ENCODE results near the gene TENM4. TPM values are rescaled to one million over a fixed set of nuclear protein-coding genes. Genes with fewer than 3 reads are reported as not detected.

Gene TENM4
- polyA plus RNA-seq, 3 donors = 0.31 to 1.7 TPM; not detected in 1

DNA sequence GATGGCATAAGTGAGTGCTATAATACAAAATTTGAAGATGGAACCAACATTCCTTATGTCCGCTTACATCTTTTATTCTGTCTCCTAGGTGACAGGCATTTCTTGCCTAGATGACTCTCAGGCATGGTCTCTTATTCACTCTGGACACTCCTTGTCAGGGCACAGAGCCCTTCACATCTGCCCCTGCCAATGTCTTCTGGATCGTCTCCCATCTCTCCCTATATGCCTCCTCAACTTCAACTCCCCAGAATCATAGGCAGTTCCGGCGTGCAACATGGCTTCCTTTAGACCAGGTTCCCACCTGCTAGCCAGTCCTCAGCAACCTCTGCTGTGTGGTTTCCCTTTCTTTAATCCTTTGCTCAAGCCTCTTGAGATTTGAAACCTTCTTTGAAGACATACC lies 300.9 kb downstream of the TENM4 start:
- H2AFZ ChIP-seq (ENCODE audit: insufficient read depth, low read depth, low read length, poor library complexity, severe bottlenecking) = no peak overlapping the region
- no peak for DNase-seq
- no peak overlapping the region for H3K27ac Mint-ChIP-seq
- peaks cover 0 to 2% of the 10 kb centered on the region in 2 donors for H3K27me3 ChIP-seq (ENCODE audit: control insufficient read depth in 2 of 2, insufficient read depth in 2 of 2, low read length in 2 of 2)
- H3K79me2 ChIP-seq (ENCODE audit: insufficient read depth, low read length) = no peaks in the 10 kb centered on the region
- peaks cover 0 to 8% (median 3%) of the 10 kb centered on the region in 7 donors for H3K9me3 Mint-ChIP-seq
- H3K9ac ChIP-seq (ENCODE audit: insufficient read depth, low read length, poor library complexity, severe bottlenecking) = no peak overlapping the region
- 94% methylated on average over 4 of the region's 4 CpGs for WGBS (ENCODE audit: insufficient coverage)
- no peaks in the 10 kb centered on the region for H3K9me3 ChIP-seq (replicated peaks in 1 of 2; ENCODE audit: control insufficient read depth in 1 of 2, insufficient read depth in 1 of 2, low read length in 2 of 2)
- peaks cover 0 to 2% (median 2%) of the 10 kb centered on the region in 3 donors for H3K27me3 Mint-ChIP-seq (ENCODE audit: low read depth in 3 of 3)
- H3K4me3 Mint-ChIP-seq = no peak overlapping the region
- H3K4me3 ChIP-seq (replicated peaks in 1 of 3; ENCODE audit: low read depth in 2 of 3, low read length in 3 of 3) = no peak overlapping the region
- no peak overlapping the region for H3K27ac ChIP-seq (ENCODE audit: low read depth in 1 of 2, low read length in 2 of 2)
- TF ChIP-seq, protein P1, sequence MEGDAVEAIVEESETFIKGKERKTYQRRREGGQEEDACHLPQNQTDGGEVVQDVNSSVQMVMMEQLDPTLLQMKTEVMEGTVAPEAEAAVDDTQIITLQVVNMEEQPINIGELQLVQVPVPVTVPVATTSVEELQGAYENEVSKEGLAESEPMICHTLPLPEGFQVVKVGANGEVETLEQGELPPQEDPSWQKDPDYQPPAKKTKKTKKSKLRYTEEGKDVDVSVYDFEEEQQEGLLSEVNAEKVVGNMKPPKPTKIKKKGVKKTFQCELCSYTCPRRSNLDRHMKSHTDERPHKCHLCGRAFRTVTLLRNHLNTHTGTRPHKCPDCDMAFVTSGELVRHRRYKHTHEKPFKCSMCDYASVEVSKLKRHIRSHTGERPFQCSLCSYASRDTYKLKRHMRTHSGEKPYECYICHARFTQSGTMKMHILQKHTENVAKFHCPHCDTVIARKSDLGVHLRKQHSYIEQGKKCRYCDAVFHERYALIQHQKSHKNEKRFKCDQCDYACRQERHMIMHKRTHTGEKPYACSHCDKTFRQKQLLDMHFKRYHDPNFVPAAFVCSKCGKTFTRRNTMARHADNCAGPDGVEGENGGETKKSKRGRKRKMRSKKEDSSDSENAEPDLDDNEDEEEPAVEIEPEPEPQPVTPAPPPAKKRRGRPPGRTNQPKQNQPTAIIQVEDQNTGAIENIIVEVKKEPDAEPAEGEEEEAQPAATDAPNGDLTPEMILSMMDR (IDR thresholded peaks at IDR 0.05) = no peak
- no peaks in the 10 kb centered on the region for H3K36me3 ChIP-seq (replicated peaks in 1 of 2; ENCODE audit: control insufficient read depth in 1 of 2, insufficient read depth in 2 of 2, low read length in 2 of 2)
- H3K4me1 ChIP-seq (ENCODE audit: control insufficient read depth in 1 of 2, insufficient read depth in 2 of 2, low read length in 2 of 2) = peaks cover 0 to 5% of the 10 kb centered on the region in 2 donors
- H4K20me1 ChIP-seq (ENCODE audit: insufficient read depth, low read length) = no peaks in the 10 kb centered on the region
- intact Hi-C loops (cut with micrococcal nuclease) = no loop called here
- H3K36me3 Mint-ChIP-seq = no peaks in the 10 kb centered on the region
- H3K4me1 Mint-ChIP-seq = peaks cover 2% of the 10 kb centered on the region
- H3K4me2 ChIP-seq (replicated peaks; ENCODE audit: extremely low read depth, low read length, poor library complexity, severe bottlenecking) = no peak overlapping the region

DNA sequence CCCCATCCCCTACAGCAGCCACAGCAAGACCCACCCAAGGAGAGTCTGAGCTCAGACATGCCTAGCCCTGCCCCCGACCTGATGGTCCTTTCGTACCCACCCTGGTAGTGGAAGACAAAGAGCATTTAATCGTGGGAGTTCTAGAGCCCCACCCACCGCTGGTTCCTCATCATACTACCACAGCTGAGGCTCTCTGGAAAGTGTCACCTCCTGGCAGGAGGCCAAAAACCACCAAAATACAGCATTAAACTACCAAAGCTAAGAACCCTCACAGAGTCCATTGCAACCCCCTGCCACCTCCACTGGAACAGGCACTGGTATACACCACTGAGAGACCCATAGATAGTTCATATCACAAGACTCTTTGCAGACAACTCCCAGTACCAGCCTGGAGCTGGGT lies 311.1 kb downstream of the TENM4 start:
- H3K9me3 Mint-ChIP-seq = peaks cover 17 to 41% (median 34%) of the 10 kb centered on the region in 7 donors
- H4K20me1 ChIP-seq (ENCODE audit: insufficient read depth, low read length) = no peaks in the 10 kb centered on the region
- no peak overlapping the region for H3K27ac ChIP-seq (ENCODE audit: low read depth in 1 of 2, low read length in 2 of 2)
- H3K4me2 ChIP-seq (replicated peaks; ENCODE audit: extremely low read depth, low read length, poor library complexity, severe bottlenecking) = no peak overlapping the region
- H3K4me3 Mint-ChIP-seq = no peak overlapping the region
- H3K27me3 ChIP-seq (ENCODE audit: control insufficient read depth in 2 of 2, insufficient read depth in 2 of 2, low read length in 2 of 2) = no peaks in the 10 kb centered on the region
- H3K36me3 ChIP-seq (replicated peaks in 1 of 2; ENCODE audit: control insufficient read depth in 1 of 2, insufficient read depth in 2 of 2, low read length in 2 of 2) = no peaks in the 10 kb centered on the region
- no peaks in the 10 kb centered on the region for H3K36me3 Mint-ChIP-seq
- no peaks in the 10 kb centered on the region for H3K4me1 ChIP-seq (ENCODE audit: control insufficient read depth in 1 of 2, insufficient read depth in 2 of 2, low read length in 2 of 2)
- H2AFZ ChIP-seq (ENCODE audit: insufficient read depth, low read depth, low read length, poor library complexity, severe bottlenecking) = no peak overlapping the region
- no peak overlapping the region for H3K9ac ChIP-seq (ENCODE audit: insufficient read depth, low read length, poor library complexity, severe bottlenecking)
- DNase-seq = no peak
- intact Hi-C loops (cut with micrococcal nuclease) = no loop called here
- WGBS (ENCODE audit: insufficient coverage) = 94% methylated on average over 4 of the region's 4 CpGs
- H3K9me3 ChIP-seq (replicated peaks in 1 of 2; ENCODE audit: control insufficient read depth in 1 of 2, insufficient read depth in 1 of 2, low read length in 2 of 2) = peaks cover 16 to 18% of the 10 kb centered on the region in 2 donors
- peaks cover 0 to 4% (median 1%) of the 10 kb centered on the region in 3 donors for H3K27me3 Mint-ChIP-seq (ENCODE audit: low read depth in 3 of 3)
- no peaks in the 10 kb centered on the region for H3K79me2 ChIP-seq (ENCODE audit: insufficient read depth, low read length)
- TF ChIP-seq, protein P1 (IDR thresholded peaks at IDR 0.05) = no peak
- H3K4me1 Mint-ChIP-seq = no peaks in the 10 kb centered on the region
- H3K4me3 ChIP-seq (replicated peaks in 1 of 3; ENCODE audit: low read depth in 2 of 3, low read length in 3 of 3) = no peak overlapping the region
- no peak overlapping the region for H3K27ac Mint-ChIP-seq

Data from CD14-positive monocyte (primary cell).